K562 (cell line): ENCODE results near the gene LIMD2. TPM values are rescaled to one million over a fixed set of nuclear protein-coding genes. Genes with fewer than 3 reads are reported as not detected.
A peak's percentile ranks its signal among the peaks of the same experiment; 100 is the strongest.

ENCODE experiments used
- ATAC-seq: fragments of 200-7000 bp; cut with Tn5 transposase; 3 replicates; pipeline ENCODE4 v1.9.1; 2020; ENCODE audit warnings: moderate library complexity
- BruUV-seq: library from RNA; stranded (reverse); fragments of 400-500 nt; replicated peaks from 2 replicates; lab custom pipeline; 2021; lab: Mats Ljungman, UMichigan
- CTCF ChIA-PET: fragments of 300-600 bp; formaldehyde crosslinking; extraction: SDS; loops from one replicate; lab custom pipeline; 2021; ENCODE audit warnings: low intra/inter-chr PET ratio; lab: Yijun Ruan, JAX
- POLR2A ChIA-PET: fragments of 300-600, 350-650 bp; sonication (Branson Sonifier 250); formaldehyde crosslinking; extraction: SDS; loops from one replicate; lab custom pipeline; 2021; ENCODE audit warnings: antibody characterized with exemption, inconsistent platforms; lab: Yijun Ruan, JAX
- DNase-seq, 4 experiments: peaks; one replicate each; pipeline versions ENCODE4 v3.0.0 to v3.0.0-alpha.2; 2011 to 2018; ENCODE audit warnings: low spot score in 3 of 4, mixed read lengths in 3 of 4; ENCODE audit errors: extremely low read depth in 1 of 4
- FAIRE-seq: peaks from 2 replicates; lab custom pipeline; 2011; peaks lifted over from hg19 to GRCh38; lab: Jason Lieb, UNC
- H2AFZ ChIP-seq: 2 replicates; pipeline ENCODE4 v1.6.0; 2011; ENCODE audit warnings: low read depth, low read length, control low read depth, inconsistent platforms
- H3K27ac ChIP-seq: fragments of 200-600 bp; 3 replicates; pipeline ENCODE4 v1.8.0; 2011; ENCODE audit warnings: low read depth, mild to moderate bottlenecking, control low read depth, inconsistent platforms, low read length, moderate library complexity, mixed read lengths; ENCODE audit errors: extremely low read depth
- H3K27me3 ChIP-seq, 2 experiments: fragments of 300-600 bp in 1 of 2; 2 replicates in 1 of 2; 3 replicates in 1 of 2; pipeline versions ENCODE4 v1.6.0 to v1.8.0; 2011; ENCODE audit warnings: inconsistent platforms in 2 of 2, low read length in 2 of 2, mild to moderate bottlenecking in 1 of 2, mixed read lengths in 1 of 2, moderate library complexity in 1 of 2; ENCODE audit not compliant: control insufficient read depth in 2 of 2, insufficient read depth in 2 of 2
- H3K36me3 ChIP-seq: fragments of 300-600 bp; 3 replicates; pipeline ENCODE4 v1.8.0; 2011; ENCODE audit warnings: mild to moderate bottlenecking, low read length, inconsistent platforms; ENCODE audit not compliant: control insufficient read depth, insufficient read depth
- H3K4me1 ChIP-seq, 2 experiments: fragments of 200-600 bp in 1 of 2; replicated peaks in 1 of 2; 2 replicates in 1 of 2; 3 replicates in 1 of 2; pipeline versions ENCODE4 v1.5.1 to v1.8.0; 2011; ENCODE audit warnings: inconsistent platforms in 2 of 2, low read length in 2 of 2, mild to moderate bottlenecking in 1 of 2, mixed read lengths in 1 of 2, moderate library complexity in 1 of 2; ENCODE audit not compliant: control insufficient read depth in 2 of 2, insufficient read depth in 2 of 2
- H3K4me2 ChIP-seq: 2 replicates; pipeline ENCODE4 v1.6.1; 2011; ENCODE audit warnings: low read length, control low read depth, inconsistent platforms, mixed read lengths; ENCODE audit not compliant: insufficient read depth
- H3K4me3 ChIP-seq: fragments of 200-600 bp; sonication (generic), shearing (Covaris generic); 2 replicates; pipeline ENCODE4 v1.5.1; 2016; ENCODE audit warnings: control low read depth, inconsistent platforms
- H3K79me2 ChIP-seq: fragments of 200-600 bp; 3 replicates; pipeline ENCODE4 v1.8.0; 2011; ENCODE audit warnings: low read length, inconsistent platforms; ENCODE audit not compliant: control insufficient read depth, insufficient read depth
- H3K9ac ChIP-seq, 2 experiments: 2 replicates each; pipeline versions ENCODE4 v1.6.0 to v1.6.1; 2011; ENCODE audit warnings: low read depth in 2 of 2, low read length in 2 of 2, control low read depth in 1 of 2, inconsistent platforms in 1 of 2, mild to moderate bottlenecking in 1 of 2, mixed read lengths in 1 of 2; ENCODE audit not compliant: insufficient read depth in 1 of 2
- H3K9me1 ChIP-seq: one replicate; pipeline ENCODE4 v1.6.0; 2011; ENCODE audit warnings: inconsistent platforms, mild to moderate bottlenecking, low read length, moderate library complexity; ENCODE audit not compliant: control insufficient read depth, insufficient read depth
- H3K9me3 ChIP-seq: replicated peaks from 2 replicates; pipeline ENCODE4 v1.5.1; 2011; ENCODE audit warnings: low read depth, low read length, inconsistent platforms; ENCODE audit not compliant: control insufficient read depth, insufficient read depth
- H4K20me1 ChIP-seq: replicated peaks from 2 replicates; pipeline ENCODE4 v1.6.1; 2011; ENCODE audit warnings: low read length, inconsistent platforms, mixed read lengths; ENCODE audit not compliant: control insufficient read depth, insufficient read depth
- POLR2G ChIP-seq: fragments of 200-400 bp; formaldehyde crosslinking; IDR thresholded peaks from 2 replicates; pipeline ENCODE4 v1.6.1; 2017; ENCODE audit warnings: low read depth, mild to moderate bottlenecking, antibody characterized with exemption, low read length, moderate library complexity
- WGBS: fragments of 100-300 bp; shearing (Covaris generic); methylation state at CpG from one replicate; pipeline ENCODE4 v1.1.6; 2016; ENCODE audit warnings: low coverage, mixed read lengths; ENCODE audit not compliant: insufficient coverage; ENCODE audit errors: missing lambda C conversion rate; 5-methylcytosine and 5-hydroxymethylcytosine counted together
- in situ Hi-C: fragments of 300-500 bp; cut with MboI; formaldehyde crosslinking; loops from 4 replicates; pipeline ENCODE4 v1.15.0; 2018; ENCODE audit warnings: inconsistent platforms, mixed read lengths
- intact Hi-C: fragments of 100-400 bp; cut with micrococcal nuclease; formaldehyde crosslinking; loops from 2 replicates; pipeline ENCODE4 v1.14.2; 2022
- polyA plus RNA-seq, 8 experiments: library from polyadenylated mRNA; depleted of rRNA in 4 of 8; stranded (reverse) in 5 of 8; unstranded in 3 of 8; fragments of >200 nt; fragmentation: Nextera tagmentation in 2 of 8; fragmentation: Illumina TruSeq in 1 of 8; extraction: Ambion mirVana in 2 of 8; extraction: Trizol in 1 of 8; gene quantifications; 2 replicates each; pipeline versions ENCODE4 v1.2.1 to v1.2.3, GENCODE V29; 2011 to 2014; ENCODE audit warnings: inconsistent platforms in 1 of 8, missing spikeins in 1 of 8
- total RNA-seq, 7 experiments: library from RNA; depleted of rRNA in 6 of 7; stranded (reverse); fragments of >200 nt in 6 of 7; fragmentation: Illumina TruSeq in 2 of 7; extraction: Trizol in 2 of 7; gene quantifications; 2 replicates each; pipeline versions ENCODE4 v1.2.1 to v1.2.3, GENCODE V29; 2011 to 2021; ENCODE audit warnings: low replicate concordance in 1 of 7
- TF ChIP-seq, protein P1 (sequence below): fragments of 450-650 bp; IDR thresholded peaks from 2 replicates; pipeline ENCODE4 v1.6.1; 2014; ENCODE audit warnings: low read depth, mild to moderate bottlenecking, moderate library complexity, borderline replicate concordance

Gene LIMD2
- total and polyA plus RNA-seq, 9 of the 15 experiments (the other 6 are each of a cell fraction or from before 2014, with no cell fraction given): 0.07 to 11.2 (median 2.8) TPM

DNA sequence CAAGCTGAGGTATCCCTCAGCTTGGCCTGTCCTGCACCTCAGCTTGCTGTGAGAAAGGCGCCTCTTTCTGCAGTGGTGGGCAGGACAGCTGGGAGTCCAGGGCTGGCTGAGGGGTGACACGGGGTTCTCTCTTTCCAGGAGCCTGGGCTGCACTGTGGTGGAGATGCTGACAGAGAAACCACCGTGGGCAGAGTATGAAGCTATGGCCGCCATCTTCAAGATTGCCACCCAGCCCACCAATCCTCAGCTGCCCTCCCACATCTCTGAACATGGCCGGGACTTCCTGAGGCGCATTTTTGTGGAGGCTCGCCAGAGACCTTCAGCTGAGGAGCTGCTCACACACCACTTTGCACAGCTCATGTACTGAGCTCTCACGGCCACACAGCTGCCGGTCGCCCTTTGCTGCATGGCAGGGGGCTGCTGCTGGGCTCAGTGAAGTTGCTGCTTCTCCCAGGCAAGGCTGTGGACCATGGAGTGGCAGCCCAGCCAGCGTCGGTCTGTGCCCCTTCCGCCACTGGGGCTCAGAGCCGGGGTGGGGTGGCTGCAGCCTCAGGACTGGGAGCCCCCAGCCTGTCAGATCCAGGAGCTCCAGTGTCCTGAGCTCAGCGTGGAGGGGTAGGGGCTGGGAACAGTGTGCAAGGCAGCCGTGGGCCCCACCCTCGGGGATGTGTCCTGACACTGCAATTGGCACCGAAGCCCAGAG, 6.4 kb downstream of the LIMD2 start:
- Histone ChIP-seq H3K4me1 (peaks cover 0 to 18% of the 10 kb centered on the region in 2 experiments; a peak in 2 of 5 replicates), H3K27me3 (no peaks in the 10 kb centered on the region), H3K27ac (no peak overlapping the region), H3K9me3 (no peaks in the 10 kb centered on the region), H3K9me1 (peaks cover 3% of the 10 kb centered on the region), H3K4me2 (no peak overlapping the region), H4K20me1 (peaks cover 7% of the 10 kb centered on the region), H3K9ac (peak overlapping the region in 1 of 2 experiments; percentile 46; a peak in 1 of 4 replicates), H2AFZ (no peak overlapping the region), H3K4me3 (no peak overlapping the region), H3K79me2 (no peaks in the 10 kb centered on the region), H3K36me3 (peaks cover 33% of the 10 kb centered on the region; the same call in 2 of the 3 replicates)
- ATAC-seq (no peak), DNase-seq (no peak), FAIRE-seq (no peak)
- intact Hi-C loops (loop anchor here (10.0 kb wide), 1 partner anchor 141 kb away; no protein-coding TSS in a partner anchor), in situ Hi-C loops (no loop called here)
- POLR2A ChIA-PET: interaction anchor here (0.6 to 1.3 kb wide), 3 partner anchors 8 to 16 kb away, joined by 3 to 4 read pairs (median 4); no protein-coding TSS in a partner anchor
- TF ChIP-seq POLR2G: peak; percentile 37; the same call in 1 of the 2 replicates
- TF ChIP-seq, protein P1, sequence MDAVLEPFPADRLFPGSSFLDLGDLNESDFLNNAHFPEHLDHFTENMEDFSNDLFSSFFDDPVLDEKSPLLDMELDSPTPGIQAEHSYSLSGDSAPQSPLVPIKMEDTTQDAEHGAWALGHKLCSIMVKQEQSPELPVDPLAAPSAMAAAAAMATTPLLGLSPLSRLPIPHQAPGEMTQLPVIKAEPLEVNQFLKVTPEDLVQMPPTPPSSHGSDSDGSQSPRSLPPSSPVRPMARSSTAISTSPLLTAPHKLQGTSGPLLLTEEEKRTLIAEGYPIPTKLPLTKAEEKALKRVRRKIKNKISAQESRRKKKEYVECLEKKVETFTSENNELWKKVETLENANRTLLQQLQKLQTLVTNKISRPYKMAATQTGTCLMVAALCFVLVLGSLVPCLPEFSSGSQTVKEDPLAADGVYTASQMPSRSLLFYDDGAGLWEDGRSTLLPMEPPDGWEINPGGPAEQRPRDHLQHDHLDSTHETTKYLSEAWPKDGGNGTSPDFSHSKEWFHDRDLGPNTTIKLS: no peak
- CTCF ChIA-PET: no interaction called here
- BruUV-seq: no TSS peak
- WGBS: 74% methylated on average over 15 of the region's 18 CpGs
